ENCODE measurements around the gene HERC5. TPM values are rescaled to one million over a fixed set of nuclear protein-coding genes. Genes with fewer than 3 reads are reported as not detected.

Gene HERC5
- total RNA-seq, 4 donors from 2014 or later: 6.5 to 11.9 (median 7.3) TPM

- TF ChIP-seq CTCF (IDR thresholded peaks at IDR 0.05; ENCODE audit: low read depth): no peak
These were observed 66.6 kb downstream of the HERC5 start, which contains the start of gene PYURF for GRCh38 chr4:88523325-88524129. Gene PYURF, minus strand, starts transcription at chr4:88523776. Its CDS starts 76 bp downstream, at chr4:88523700.

- no peak for TF ChIP-seq CTCF (IDR thresholded peaks at IDR 0.05; ENCODE audit: low read depth)
These were observed 67.3 kb downstream of the HERC5 start for GRCh38 chr4:88524171-88524570.

GRCh38 chr4:88526221-88526815, 69.4 kb downstream of the HERC5 start:
- TF ChIP-seq CTCF (IDR thresholded peaks at IDR 0.05; ENCODE audit: low read depth): no peak

DNA sequence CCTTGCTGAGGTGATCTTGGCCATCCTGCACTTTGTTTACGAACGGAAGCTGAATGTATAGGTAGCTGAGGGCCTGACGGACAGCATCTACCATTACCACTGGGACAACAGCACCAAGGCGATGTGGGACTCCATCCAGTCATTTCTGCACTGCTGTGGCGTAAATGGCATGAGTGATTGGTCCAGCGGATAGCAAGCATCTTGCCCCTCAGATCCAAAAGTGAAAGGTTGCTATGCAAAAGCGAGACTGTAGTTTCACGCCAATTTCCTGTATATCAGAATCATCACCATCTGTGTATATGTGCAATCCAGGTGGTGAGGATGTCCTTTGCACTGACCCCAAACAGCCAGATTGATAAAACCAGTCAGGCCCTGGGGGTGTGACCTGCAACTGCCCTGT, 70.9 kb downstream of the HERC5 start:
- TF ChIP-seq CTCF (IDR thresholded peaks at IDR 0.05; ENCODE audit: low read depth): no peak

DNA sequence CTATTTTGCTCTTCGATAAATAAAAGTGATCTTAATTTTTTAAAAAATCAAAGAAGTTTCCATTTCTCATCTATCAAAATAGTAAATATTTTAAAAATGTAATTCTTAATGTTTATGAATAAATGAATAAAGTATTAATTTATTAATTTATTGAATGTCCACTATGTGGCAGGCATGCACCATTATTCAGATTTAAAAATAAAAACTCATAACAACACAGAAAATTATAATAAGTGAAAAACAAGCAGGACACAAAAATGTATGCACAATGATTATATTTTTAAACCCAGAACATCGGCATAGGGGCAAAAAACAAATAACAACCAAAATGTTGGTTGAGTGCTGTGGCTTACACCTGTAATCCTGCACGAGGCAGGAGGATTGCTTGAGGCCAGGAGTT, 71.9 kb downstream of the HERC5 start:
- TF ChIP-seq CTCF (IDR thresholded peaks at IDR 0.05; ENCODE audit: low read depth): no peak

- no peak for TF ChIP-seq CTCF (IDR thresholded peaks at IDR 0.05; ENCODE audit: low read depth)
These were observed 74.6 kb downstream of the HERC5 start for GRCh38 chr4:88531549-88531948.

DNA sequence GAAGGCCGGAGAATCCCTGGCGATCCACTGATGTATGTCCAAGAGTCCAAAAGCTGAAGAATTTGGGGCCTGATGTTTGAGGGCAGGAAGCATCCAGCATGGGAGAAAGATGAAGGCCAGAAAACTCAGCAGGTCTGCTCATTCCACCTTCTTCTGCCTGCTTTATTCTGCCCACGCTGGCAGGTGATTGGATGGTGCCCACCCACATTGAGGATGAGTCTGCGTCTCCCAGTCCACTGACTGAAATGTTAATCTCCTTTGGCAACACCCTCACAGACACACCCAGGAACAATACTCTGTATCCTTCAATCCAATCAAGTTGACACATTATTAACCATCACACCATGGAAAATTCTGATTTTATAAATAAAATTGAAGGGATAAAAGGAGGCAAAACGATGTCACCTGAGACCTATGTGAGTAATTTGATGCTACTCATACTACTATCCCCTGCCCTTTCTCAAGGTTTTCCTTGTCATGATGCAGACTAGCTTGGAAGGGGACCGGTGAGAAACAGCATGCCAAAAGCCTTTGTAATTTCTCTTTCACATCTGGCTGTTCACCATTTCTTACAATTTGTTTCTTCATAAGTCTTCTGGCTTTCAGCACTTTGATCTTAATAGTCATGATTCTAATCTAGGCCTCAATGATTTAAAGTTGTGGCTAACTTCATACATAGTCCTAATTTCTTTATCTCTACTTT, 76.3 kb downstream of the HERC5 start:
- TF ChIP-seq CTCF (IDR thresholded peaks at IDR 0.05; ENCODE audit: low read depth): no peak
